ENCODE measurements around the gene MAOA. TPM values are rescaled to one million over a fixed set of nuclear protein-coding genes. Genes with fewer than 3 reads are reported as not detected.

MAOA gene
- total RNA-seq, 1 donor, result 4.7 TPM

- TF ChIP-seq CTCF (IDR thresholded peaks at IDR 0.05; ENCODE audit: insufficient read depth, low read length), result no peak
- DNase-seq (ENCODE audit: low read depth), result no peak
- H3K4me3 ChIP-seq (ENCODE audit: low read depth, low read length), result no peak overlapping the region
Measured at GRCh38 chrX:43629229-43629628, 26.9 kb upstream of the MAOA start.

- DNase-seq (ENCODE audit: low read depth), result peak; percentile 18
- no peak overlapping the region for H3K4me3 ChIP-seq (ENCODE audit: low read depth, low read length)
- no peak for TF ChIP-seq CTCF (IDR thresholded peaks at IDR 0.05; ENCODE audit: insufficient read depth, low read length)
Measured at GRCh38 chrX:43631841-43632240, 24.3 kb upstream of the MAOA start.

GRCh38 chrX:43633081-43633480, 23.0 kb upstream of the MAOA start:
- DNase-seq (ENCODE audit: low read depth), result no peak
- no peak for TF ChIP-seq CTCF (IDR thresholded peaks at IDR 0.05; ENCODE audit: insufficient read depth, low read length)
- H3K4me3 ChIP-seq (ENCODE audit: low read depth, low read length), result no peak overlapping the region

GRCh38 chrX:43633757-43634156, 22.3 kb upstream of the MAOA start:
- no peak for TF ChIP-seq CTCF (IDR thresholded peaks at IDR 0.05; ENCODE audit: insufficient read depth, low read length)
- H3K4me3 ChIP-seq (ENCODE audit: low read depth, low read length), result no peak overlapping the region
- DNase-seq (ENCODE audit: low read depth), result no peak

GRCh38 chrX:43640482-43640881, 15.6 kb upstream of the MAOA start:
- DNase-seq (ENCODE audit: low read depth), result no peak
- no peak overlapping the region for H3K4me3 ChIP-seq (ENCODE audit: low read depth, low read length)

GRCh38 chrX:43641691-43642090, 14.4 kb upstream of the MAOA start:
- H3K4me3 ChIP-seq (ENCODE audit: low read depth, low read length), result no peak overlapping the region
- no peak for DNase-seq (ENCODE audit: low read depth)
- no peak for TF ChIP-seq CTCF (IDR thresholded peaks at IDR 0.05; ENCODE audit: insufficient read depth, low read length)

More at GRCh38 chrX:43640482-43640881, 15.6 kb upstream of the MAOA start:
- TF ChIP-seq CTCF (IDR thresholded peaks at IDR 0.05; ENCODE audit: insufficient read depth, low read length), result no peak

GRCh38 chrX:43643201-43643600, 12.9 kb upstream of the MAOA start:
- H3K4me3 ChIP-seq (ENCODE audit: low read depth, low read length), result no peak overlapping the region
- peak; percentile 6 for DNase-seq (ENCODE audit: low read depth)

More at GRCh38 chrX:43643201-43643600, 12.9 kb upstream of the MAOA start:
- no peak for TF ChIP-seq CTCF (IDR thresholded peaks at IDR 0.05; ENCODE audit: insufficient read depth, low read length)
